Raji (cell line): ENCODE results near the gene MYO18B.

ENCODE experiments used
- POLR2A ChIP-seq: IDR thresholded peaks from 2 replicates; pipeline ENCODE4 v1.6.1; 2011; ENCODE audit warnings: low read depth, low read length, control low read depth; ENCODE audit not compliant: insufficient read depth

MYO18B gene

DNA sequence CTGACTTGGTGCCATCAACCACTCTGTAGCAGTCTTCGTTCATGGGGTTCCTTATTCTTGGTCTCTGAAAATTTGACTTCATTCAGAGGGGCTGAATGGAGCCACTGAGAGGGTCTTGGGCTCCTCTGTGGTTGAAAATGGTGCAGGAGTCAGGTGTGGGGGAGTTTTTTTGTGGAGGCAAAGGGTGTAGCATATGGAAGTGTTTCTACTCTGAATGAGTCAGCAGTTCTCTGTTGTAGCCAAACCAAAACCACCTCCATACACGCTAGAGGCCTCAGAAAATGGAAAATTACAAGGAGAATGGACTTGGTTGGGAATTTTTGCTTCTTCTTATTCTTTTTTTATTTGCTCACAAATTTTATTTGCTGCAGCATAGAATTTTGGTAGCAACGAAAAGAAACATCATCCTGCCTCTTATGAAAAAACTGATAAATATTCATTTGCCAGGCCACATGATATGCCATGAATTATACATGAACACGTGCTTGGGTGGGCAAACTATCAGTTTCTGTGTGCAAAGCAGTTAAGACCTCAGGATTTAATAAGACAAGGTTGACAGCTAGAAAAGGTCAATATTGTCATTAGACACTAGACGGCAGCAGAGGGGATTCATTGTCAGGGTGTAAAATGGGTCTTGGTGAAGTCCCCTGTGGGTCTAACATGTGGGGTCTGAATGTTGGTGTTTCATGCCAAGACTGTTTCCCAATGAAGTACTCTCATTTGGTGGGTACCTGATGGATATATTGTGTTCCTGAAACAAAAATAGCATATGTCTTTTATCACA lies 111.7 kb downstream of the MYO18B start:
- no peak for TF ChIP-seq POLR2A

DNA sequence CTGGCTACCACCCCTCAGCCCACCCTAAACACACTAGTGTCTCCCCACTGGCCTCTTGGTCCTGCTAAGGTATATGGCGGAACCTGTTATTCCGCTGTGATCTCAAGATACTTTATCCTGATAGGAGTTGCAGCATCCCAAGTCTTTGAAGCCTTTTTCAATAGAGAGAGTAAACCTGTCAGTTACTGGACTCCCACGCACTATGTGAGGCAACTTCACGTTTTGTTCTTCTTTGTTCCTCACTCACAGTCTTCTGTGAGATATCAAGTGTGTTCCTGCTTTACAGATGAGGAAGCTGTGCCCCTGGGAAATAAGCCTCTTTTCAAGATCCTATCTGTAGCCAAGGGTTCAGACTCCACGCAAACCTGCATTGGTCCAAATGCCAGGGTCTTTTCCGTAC lies 127.8 kb downstream of the MYO18B start:
- no peak for TF ChIP-seq POLR2A

DNA sequence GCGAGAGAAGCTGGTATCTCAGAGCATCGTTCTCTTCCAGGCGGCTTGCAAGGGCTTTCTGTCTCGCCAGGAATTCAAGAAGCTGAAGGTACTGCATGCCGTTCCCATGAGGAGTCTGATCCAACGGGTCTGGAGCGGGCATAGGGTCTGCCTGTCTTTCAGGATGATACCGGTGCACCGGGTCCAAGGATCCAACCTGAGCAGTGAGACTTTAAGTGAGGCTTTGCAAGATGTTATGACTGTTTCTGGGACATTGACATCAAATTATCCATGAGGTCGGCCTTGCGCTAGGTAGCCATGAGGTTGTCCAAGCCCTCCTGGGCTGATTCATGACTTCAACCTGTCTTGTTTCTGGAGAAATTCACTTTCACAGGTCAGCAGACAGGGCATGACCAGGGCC lies 132.3 kb downstream of the MYO18B start:
- TF ChIP-seq POLR2A: no peak

DNA sequence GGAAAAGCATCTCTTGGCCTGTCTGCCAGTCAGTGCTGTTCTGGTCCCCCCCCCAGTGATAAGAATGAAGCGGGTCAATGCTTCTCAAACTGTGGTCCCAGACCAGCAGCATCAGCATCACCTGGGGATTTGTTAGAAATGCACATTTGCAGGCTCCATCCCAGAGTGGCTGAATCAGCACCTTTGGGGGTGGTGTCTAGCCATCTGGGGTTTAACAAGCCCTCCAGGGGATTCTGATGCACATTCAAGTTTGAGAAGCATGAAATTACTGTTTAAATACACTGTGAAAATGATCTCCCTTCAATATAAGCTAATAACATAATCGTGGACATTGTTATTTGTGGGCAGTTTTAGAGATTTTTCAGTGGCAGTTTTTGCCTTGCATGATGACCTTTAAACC lies 133.5 kb downstream of the MYO18B start:
- TF ChIP-seq POLR2A: no peak

DNA sequence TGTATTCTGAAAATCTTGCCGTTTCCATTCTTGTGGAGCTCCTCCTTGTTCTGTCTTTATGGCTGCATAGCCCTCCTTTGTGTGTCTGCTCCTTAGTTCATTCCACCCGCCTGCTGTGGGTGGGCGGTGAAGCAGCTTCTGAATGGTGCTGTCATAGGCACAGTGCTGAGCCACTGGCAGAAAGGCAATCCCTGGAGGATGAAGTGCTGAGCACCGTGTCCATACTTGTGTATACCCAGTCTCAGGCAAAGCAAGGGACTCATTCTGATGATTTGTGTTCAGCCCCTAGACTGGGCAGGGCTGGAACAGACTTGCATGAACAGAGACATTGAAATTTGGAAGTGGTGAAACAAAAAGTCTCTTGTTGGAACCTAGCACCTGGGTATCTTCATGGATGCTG lies 134.9 kb downstream of the MYO18B start:
- no peak for TF ChIP-seq POLR2A

DNA sequence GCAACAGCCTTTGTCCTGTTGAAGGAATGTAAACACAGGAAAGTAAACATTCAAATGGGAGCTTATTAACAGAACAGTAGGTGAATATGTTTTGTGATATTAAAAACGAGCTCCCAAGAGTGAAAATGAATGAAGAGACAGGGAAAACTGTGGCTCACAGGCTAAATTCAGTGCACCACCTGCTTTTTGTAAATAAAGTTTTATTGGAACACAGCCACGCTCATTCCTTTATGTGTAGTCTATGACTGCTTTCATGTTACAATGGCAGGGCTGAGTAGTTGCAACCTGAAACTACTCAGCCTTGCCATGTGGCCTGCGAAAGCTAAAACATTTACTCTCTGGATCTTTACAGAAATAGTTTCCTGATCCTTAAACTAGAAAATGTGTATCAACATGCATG lies 136.9 kb downstream of the MYO18B start:
- no peak for TF ChIP-seq POLR2A

DNA sequence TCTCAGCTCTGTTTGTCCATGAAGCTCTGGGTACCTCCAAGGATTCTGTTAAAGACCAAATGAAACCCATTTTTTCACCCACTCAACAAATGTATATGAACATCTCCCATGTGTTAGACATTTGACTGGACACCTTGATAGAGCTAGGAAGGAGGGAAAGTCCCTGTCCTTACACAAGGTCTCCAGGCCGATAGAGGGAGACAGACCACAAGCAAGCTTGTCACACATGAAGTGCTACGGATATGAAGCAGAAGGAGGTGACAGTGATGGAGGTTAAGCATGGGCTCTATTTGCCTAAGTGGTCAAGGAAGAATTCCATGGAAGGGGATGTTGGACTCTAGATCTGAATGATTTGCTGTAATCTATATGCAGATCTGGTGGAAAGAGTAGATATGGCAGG lies 138.5 kb downstream of the MYO18B start:
- no peak for TF ChIP-seq POLR2A

DNA sequence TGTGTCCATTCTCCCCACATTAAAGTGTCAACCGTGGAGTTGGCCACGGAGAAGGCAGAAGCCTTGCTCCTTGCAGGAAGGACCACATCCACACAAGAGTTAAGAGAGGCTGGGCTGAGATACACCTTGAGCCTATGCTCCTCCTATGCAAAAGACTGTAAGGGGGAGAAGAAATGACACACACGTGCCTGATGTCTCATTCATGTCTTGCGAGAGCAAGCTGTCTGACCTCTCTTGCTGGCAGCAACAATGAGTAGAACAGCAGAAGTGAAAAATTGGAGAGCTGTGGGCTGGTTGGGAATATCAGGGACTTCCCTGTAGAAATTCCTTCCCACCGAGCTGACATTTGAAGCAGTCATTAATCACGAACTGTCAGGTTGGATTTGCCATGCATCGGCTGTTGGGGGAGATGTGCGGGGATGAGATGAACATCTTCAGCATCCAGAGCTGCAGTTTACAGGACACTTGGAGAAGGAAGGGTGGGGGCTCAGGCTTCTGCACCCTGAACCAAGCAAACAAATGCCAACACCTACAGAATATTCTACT lies 139.3 kb downstream of the MYO18B start:
- TF ChIP-seq POLR2A: no peak

DNA sequence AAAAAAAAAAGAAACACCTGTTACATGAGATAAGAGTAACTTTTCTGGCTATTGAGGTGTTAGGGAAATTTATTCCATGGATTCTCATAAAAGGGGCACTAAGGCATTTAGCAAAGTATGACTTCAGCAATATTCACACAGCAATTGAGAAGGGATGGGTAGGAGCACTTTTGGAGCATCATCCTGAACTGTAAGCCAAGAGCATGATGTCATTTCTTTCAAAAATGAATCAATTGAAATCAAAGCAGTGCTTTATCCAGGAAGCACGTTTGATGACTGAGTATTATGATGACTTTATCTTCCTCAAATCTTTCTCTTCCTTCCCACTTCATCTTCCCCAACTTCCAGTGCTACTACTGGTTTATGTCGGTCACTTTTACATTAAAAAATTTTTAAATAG lies 140.4 kb downstream of the MYO18B start:
- TF ChIP-seq POLR2A: no peak

DNA sequence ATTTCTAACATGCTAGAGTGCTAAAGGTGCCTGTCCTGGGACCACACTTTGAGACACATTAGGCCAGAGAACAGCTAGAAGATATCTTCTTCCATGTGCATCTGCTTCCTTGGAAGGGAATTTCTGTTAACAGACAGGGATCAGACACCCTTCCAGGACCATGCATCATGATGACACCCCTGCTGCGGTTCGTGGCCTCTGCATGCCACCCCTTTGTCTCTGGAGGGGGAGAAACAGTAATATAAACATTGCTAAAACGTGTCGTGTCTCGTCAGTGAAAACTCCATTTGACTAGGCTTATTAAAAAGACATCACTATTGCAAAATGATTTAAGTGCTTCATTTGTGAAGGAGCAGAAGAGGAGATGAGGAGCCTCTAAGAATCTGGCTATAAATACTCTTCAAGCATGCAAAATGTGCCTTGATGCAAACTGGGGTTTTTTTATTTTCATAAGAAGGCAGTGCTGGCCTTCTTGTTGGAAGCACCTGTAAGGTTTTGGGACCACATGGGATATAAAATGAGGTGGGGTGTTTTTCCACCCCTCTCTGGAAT lies 141.6 kb downstream of the MYO18B start:
- no peak for TF ChIP-seq POLR2A

DNA sequence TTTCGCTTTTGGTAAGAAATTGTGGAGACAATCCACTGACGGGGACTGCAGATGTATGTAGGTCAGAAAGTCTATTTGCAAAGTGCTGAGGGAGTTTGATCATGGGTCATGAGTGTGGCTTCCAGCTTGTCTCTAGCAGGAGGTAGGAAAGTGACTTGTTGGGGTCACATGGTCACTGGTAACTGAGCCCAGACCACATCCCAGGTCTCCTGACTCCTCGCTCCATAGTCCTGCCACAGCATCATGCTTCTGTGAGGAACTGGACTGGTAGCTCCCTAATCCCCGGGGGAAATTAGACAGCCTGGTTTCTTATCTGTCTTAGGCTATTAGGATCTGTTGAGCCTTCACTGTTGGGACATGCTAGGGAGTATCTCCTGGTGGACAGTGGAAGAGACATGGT lies 142.1 kb downstream of the MYO18B start:
- no peak for TF ChIP-seq POLR2A

DNA sequence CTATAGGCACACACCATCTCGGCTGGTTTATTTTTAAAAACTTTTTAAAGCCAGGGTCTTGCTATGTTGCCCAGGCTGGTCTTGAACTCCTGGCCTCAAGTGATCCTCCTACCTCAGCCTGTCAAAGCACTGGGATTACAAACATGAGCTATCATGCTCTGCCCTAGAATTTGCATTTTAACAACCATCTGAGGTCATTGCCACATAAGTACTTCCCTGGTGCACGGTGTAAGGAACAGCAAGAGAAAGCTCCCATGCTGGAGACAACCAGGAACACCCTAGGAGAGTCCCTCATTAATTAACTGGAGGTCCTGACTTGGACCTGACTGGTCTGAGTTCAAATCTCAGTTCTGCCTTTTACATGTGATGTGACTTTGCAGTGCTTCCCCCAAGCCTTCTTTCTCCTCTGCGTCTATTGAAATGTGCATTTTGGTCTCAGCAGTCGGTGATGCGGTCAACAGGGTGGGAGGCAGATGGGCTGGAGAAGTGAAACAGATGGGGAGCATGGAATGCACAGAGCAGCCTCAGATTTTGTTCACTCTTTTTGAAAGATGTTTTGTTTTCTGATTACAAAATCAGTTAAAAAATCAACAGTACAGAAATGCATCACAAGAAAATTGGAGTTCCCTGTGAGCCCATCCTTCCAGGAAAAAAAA lies 146.5 kb downstream of the MYO18B start:
- TF ChIP-seq POLR2A: no peak

DNA sequence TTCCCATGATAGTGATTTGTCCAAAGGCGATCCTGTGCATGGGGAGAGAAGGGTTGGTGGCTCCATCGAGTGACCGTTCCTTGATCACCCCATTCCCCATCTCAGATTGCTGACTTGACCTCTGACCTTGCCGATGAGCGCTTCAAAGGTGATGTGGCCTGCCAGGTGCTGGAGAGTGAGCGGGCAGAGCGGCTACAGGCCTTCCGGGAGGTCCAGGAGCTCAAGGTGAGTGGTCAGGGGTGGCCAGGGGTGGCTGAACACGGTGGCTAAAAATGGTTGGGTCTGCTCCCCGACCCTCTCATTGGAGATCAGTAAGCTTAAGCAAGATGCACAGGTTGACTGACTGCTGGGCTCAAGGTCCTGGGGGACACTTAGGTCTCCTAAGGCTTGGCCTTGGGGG lies 148.7 kb downstream of the MYO18B start:
- no peak for TF ChIP-seq POLR2A

DNA sequence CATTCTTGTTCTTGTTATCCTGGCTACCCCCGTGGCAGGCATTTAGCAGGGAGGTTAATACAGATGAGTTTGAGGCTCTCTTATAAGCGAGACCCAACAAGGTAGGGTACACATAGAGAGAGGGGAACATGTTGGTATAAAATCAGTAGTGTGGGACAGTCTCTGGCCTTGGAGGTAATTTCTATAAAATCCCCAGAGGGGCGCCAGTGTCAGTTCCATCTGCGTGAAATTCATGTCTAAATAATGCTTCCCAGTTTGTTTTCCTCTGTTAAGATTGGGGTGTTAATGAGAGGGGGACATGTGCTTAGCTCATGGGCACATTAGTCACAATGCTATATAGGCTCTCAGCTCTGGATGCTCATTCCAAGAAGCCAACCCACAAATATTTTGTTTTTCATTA lies 150.7 kb downstream of the MYO18B start:
- TF ChIP-seq POLR2A: no peak

DNA sequence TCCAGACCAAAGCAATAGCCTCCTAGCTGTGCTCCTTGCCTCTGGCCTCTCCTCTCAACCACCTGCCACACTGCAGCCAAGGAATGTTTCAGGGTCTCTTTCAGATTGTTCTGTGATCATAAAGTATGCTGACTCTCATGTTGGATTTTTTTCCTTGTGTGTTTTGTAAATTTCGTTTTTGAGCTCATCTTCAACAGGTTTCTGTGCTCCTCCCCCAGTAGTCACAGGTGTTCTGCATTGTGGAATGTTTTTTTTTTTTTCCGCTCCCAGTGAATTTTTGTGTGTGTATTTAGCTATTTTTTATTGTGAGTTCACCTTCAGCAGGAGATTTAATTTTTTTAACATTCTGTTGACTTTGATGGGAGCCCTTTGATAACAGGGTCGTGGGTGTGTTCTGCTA lies 153.7 kb downstream of the MYO18B start:
- no peak for TF ChIP-seq POLR2A

DNA sequence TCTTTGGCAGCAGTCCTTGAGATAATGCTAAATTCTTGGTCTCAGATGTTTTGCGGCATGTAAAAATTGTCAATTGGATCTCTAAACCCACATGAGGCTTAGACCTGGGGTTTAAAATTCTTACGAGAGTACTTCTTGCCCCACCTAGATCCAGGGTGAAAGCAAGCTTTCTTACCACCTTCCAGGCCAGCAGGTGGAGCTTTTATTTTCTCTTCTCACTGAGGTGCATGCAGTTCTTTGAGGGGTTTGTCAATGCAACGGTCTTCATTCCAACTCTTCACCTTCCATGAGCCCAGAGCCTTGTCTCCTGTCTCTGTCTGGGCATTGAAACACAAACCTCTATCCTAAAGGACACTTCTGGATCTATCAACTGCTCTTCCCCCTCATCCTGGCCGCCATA lies 154.1 kb downstream of the MYO18B start:
- no peak for TF ChIP-seq POLR2A

DNA sequence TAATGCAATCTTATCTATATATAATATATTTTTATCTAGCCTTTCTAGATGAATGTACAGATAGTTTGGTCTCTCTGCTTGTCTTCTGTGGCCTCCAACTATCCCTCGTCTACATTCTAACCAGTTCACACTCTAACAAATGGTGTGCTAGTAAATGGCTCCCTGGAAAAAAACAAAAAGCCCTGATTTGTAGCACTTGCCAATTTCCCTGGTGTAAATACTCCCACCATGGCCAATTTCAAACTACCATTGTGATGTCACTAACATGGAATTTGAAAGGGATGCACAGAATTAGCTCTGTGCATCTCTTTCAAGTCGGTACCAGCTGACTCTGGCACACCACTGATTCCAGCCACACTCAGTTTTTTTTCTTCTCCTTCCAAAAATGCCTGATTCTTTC lies 154.6 kb downstream of the MYO18B start:
- no peak for TF ChIP-seq POLR2A
